Adipose tissue (tissue), 3 donors: ENCODE results near the gene TTC28. TPM values are rescaled to one million over a fixed set of nuclear protein-coding genes. Genes with fewer than 3 reads are reported as not detected.
"Not testable (repeated sequence)": the region's sequence is repeated elsewhere in the genome, so short reads cannot be mapped to it uniquely, and the experiment has no call there.

ENCODE experiments used
- H3K27ac ChIP-seq: one replicate; pipeline ENCODE4 v1.5.1; 2013; ENCODE audit warnings: low read depth, low read length
- WGBS, 3 donors: extraction: QIAGEN DNeasy Blood & Tissue Kit; methylation state at CpG; one replicate each; pipeline ENCODE4 v1.1.7; 2013; 5-methylcytosine and 5-hydroxymethylcytosine counted together
- polyA plus RNA-seq, 3 donors: library from polyadenylated mRNA; stranded (reverse); fragments of 200-250 nt; gene quantifications; one replicate each; pipeline ENCODE4 v1.2.3, GENCODE V29; 2013
- donor health status: healthy with polysubstance abuse.
- donor health status: Bipolar disorder and iron deficiency.
- donor health status: healthy.

The TTC28 gene
- 10 to 100 TPM in 1 of 3 donors, 1 to 10 TPM in 2; 2.8 to 10.6 (median 8.3) TPM for polyA plus RNA-seq

- WGBS, 3 donors = 4 to 12% (median 5%) methylated on average over 52 to 101 of the region's 101 CpGs
- H3K27ac ChIP-seq = not testable (repeated sequence)
Observed at GRCh38 chr22:28679611-28680287, at the start of gene TTC28. TTC28 (minus strand) TSS chr22:28679840; CDS start chr22:28679723, 117 bp downstream.

- 96% methylated on average over 10 of the region's 10 CpGs for WGBS, 3 donors
Observed at GRCh38 chr22:28728621-28729313, 49.1 kb upstream of the TTC28 start.

GRCh38 chr22:28728002-28728401 lies 48.4 kb upstream of the TTC28 start:
- no peak overlapping the region for H3K27ac ChIP-seq
- 95 to 96% (median 96%) methylated on average over 1 of the region's 1 CpG for WGBS, 3 donors

More at GRCh38 chr22:28728621-28729313, 49.1 kb upstream of the TTC28 start:
- no peak overlapping the region for H3K27ac ChIP-seq

- no peak overlapping the region for H3K27ac ChIP-seq
- WGBS, 3 donors = 94 to 95% (median 95%) methylated on average over 3 of the region's 3 CpGs
Observed at GRCh38 chr22:28718044-28718443, 38.4 kb upstream of the TTC28 start.

GRCh38 chr22:28716686-28717085 lies 37.0 kb upstream of the TTC28 start:
- WGBS, 3 donors = 80 to 97% (median 83%) methylated on average over 3 of the region's 3 CpGs
- no peak overlapping the region for H3K27ac ChIP-seq

- 94 to 98% (median 96%) methylated on average over 7 of the region's 7 CpGs for WGBS, 3 donors
- no peak overlapping the region for H3K27ac ChIP-seq
Observed at GRCh38 chr22:28715611-28716010, 36.0 kb upstream of the TTC28 start.

GRCh38 chr22:28714043-28714628 lies 34.5 kb upstream of the TTC28 start:
- no peak overlapping the region for H3K27ac ChIP-seq
- WGBS, 3 donors = 87 to 96% (median 94%) methylated on average over 2 of the region's 2 CpGs

GRCh38 chr22:28711820-28712777 lies 32.5 kb upstream of the TTC28 start:
- 53 to 63% (median 59%) methylated on average over 6 of the region's 6 CpGs for WGBS, 3 donors
- no peak overlapping the region for H3K27ac ChIP-seq

- 47 to 78% (median 52%) methylated on average over 2 of the region's 2 CpGs for WGBS, 3 donors
- no peak overlapping the region for H3K27ac ChIP-seq
Observed at GRCh38 chr22:28711341-28711740, 31.7 kb upstream of the TTC28 start.

GRCh38 chr22:28710576-28711191 lies 31.0 kb upstream of the TTC28 start:
- WGBS, 3 donors = 47 to 68% (median 52%) methylated on average over 3 of the region's 3 CpGs
- no peak overlapping the region for H3K27ac ChIP-seq

- no peak overlapping the region for H3K27ac ChIP-seq
Observed at GRCh38 chr22:28710107-28710506, 30.5 kb upstream of the TTC28 start.

GRCh38 chr22:28706845-28707244 lies 27.2 kb upstream of the TTC28 start:
- WGBS, 3 donors = 90 to 94% (median 92%) methylated on average over 6 of the region's 6 CpGs
- no peak overlapping the region for H3K27ac ChIP-seq

- no peak overlapping the region for H3K27ac ChIP-seq
Observed at GRCh38 chr22:28703436-28703835, 23.8 kb upstream of the TTC28 start.

GRCh38 chr22:28702891-28703290 lies 23.3 kb upstream of the TTC28 start:
- H3K27ac ChIP-seq = no peak overlapping the region
- whole genome bisulfite sequencing, 3 donors = 92 to 99% (median 95%) methylated on average over 2 of the region's 2 CpGs

GRCh38 chr22:28693041-28693760 lies 13.6 kb upstream of the TTC28 start:
- not testable (repeated sequence) for H3K27ac ChIP-seq
- 91 to 95% (median 92%) methylated on average over 6 of the region's 6 CpGs for WGBS, 3 donors

- WGBS, 3 donors = 86 to 95% (median 92%) methylated on average over 2 of the region's 2 CpGs
- not testable (repeated sequence) for H3K27ac ChIP-seq
Observed at GRCh38 chr22:28689796-28690195, 10.2 kb upstream of the TTC28 start.

GRCh38 chr22:28682966-28683365 lies 3.3 kb upstream of the TTC28 start:
- 84 to 89% (median 85%) methylated on average over 4 of the region's 4 CpGs for WGBS, 3 donors
- H3K27ac ChIP-seq = not testable (repeated sequence)
